WI38 (cell line): Measurements from ENCODE around the gene PURB.
"Not testable (repeated sequence)": the region's sequence is repeated elsewhere in the genome, so short reads cannot be mapped to it uniquely, and the experiment has no call there.

Experiments used
- H3K4me3 ChIP-seq: 2 replicates; pipeline ENCODE4 v1.5.1; 2011; ENCODE audit warnings: low read depth, mild to moderate bottlenecking, control low read depth, low read length
- CTCF ChIP-seq: IDR thresholded peaks from 2 replicates; pipeline ENCODE4 v1.5.1; 2012; ENCODE audit warnings: low read depth, mild to moderate bottlenecking, control low read depth, low read length

The PURB gene

GRCh38 chr7:44881066-44881600 lies 4.2 kb downstream of the PURB start:
- TF ChIP-seq CTCF, result no peak
- H3K4me3 ChIP-seq, result peak overlapping the region; percentile 79

GRCh38 chr7:44880317-44881018 lies 4.9 kb downstream of the PURB start:
- peak overlapping the region; percentile 79 for H3K4me3 ChIP-seq

GRCh38 chr7:44876393-44876792 lies 8.9 kb downstream of the PURB start:
- H3K4me3 ChIP-seq, result no peak overlapping the region
- no peak for TF ChIP-seq CTCF

More at GRCh38 chr7:44880317-44881018, 4.9 kb downstream of the PURB start:
- no peak for TF ChIP-seq CTCF

GRCh38 chr7:44875241-44875640 lies 10.1 kb downstream of the PURB start:
- H3K4me3 ChIP-seq, result no peak overlapping the region
- no peak for TF ChIP-seq CTCF

GRCh38 chr7:44872787-44873186 lies 12.5 kb downstream of the PURB start:
- no peak for TF ChIP-seq CTCF
- no peak overlapping the region for H3K4me3 ChIP-seq

- H3K4me3 ChIP-seq, result not testable (repeated sequence)
Measured at GRCh38 chr7:44871918-44872317, 13.4 kb downstream of the PURB start.

- not testable (repeated sequence) for H3K4me3 ChIP-seq
Measured at GRCh38 chr7:44870780-44871179, 14.6 kb downstream of the PURB start.

GRCh38 chr7:44870336-44870735 lies 15.0 kb downstream of the PURB start:
- H3K4me3 ChIP-seq, result not testable (repeated sequence)
